GM19328 (cell line): ENCODE results near the gene BCL11B.

Experiments used
- ATAC-seq: cut with Tn5 transposase; IDR thresholded peaks from one replicate; pipeline ENCODE4 v1.9.1; 2021; ENCODE audit warnings: mild to moderate bottlenecking, moderate library complexity; ENCODE audit not compliant: unreplicated experiment

Gene BCL11B

GRCh38 chr14:99287269-99287942 lies 15.4 kb upstream of the BCL11B start:
- ATAC-seq = peak; percentile 76

- peak; percentile 54 for ATAC-seq
Observed at GRCh38 chr14:99286761-99287160, 14.8 kb upstream of the BCL11B start.

GRCh38 chr14:99284254-99285004 lies 12.4 kb upstream of the BCL11B start:
- no peak for ATAC-seq

GRCh38 chr14:99282261-99283050 lies 10.5 kb upstream of the BCL11B start:
- no peak for ATAC-seq

- ATAC-seq = no peak
Observed at GRCh38 chr14:99281396-99281795, 9.4 kb upstream of the BCL11B start.

- no peak for ATAC-seq
Observed at GRCh38 chr14:99280852-99281251, 8.9 kb upstream of the BCL11B start.

- no peak for ATAC-seq
Observed at GRCh38 chr14:99280066-99280731, 8.2 kb upstream of the BCL11B start.

- ATAC-seq = no peak
Observed at GRCh38 chr14:99278836-99279235, 6.8 kb upstream of the BCL11B start.

- no peak for ATAC-seq
Observed at GRCh38 chr14:99277530-99277929, 5.5 kb upstream of the BCL11B start.

- ATAC-seq = no peak
Observed at GRCh38 chr14:99276482-99276881, 4.5 kb upstream of the BCL11B start.

GRCh38 chr14:99275222-99275584 lies 3.2 kb upstream of the BCL11B start:
- no peak for ATAC-seq

- ATAC-seq = no peak
Observed at GRCh38 chr14:99274346-99275221, 2.6 kb upstream of the BCL11B start.

- ATAC-seq = no peak
Observed at GRCh38 chr14:99273766-99274345, 1.9 kb upstream of the BCL11B start.

- no peak for ATAC-seq
Observed at GRCh38 chr14:99272899-99273765, 1.1 kb upstream of the BCL11B start.

GRCh38 chr14:99272632-99272898 lies 568 bp upstream of the BCL11B start:
- ATAC-seq = no peak

- no peak for ATAC-seq
Observed at GRCh38 chr14:99271221-99271941, 616 bp downstream of the BCL11B start.

GRCh38 chr14:99270458-99271220 lies 1.4 kb downstream of the BCL11B start:
- ATAC-seq = no peak
